ENCODE results near the gene MASP1. TPM values are rescaled to one million over a fixed set of nuclear protein-coding genes. Genes with fewer than 3 reads are reported as not detected.

Gene MASP1
- total RNA-seq, 6 experiments from 2014 or later: 84.6 to 146 (median 114) TPM

- Histone ChIP-seq H3K9me3 (no peaks in the 10 kb centered on the region), H3K27ac (peak overlapping the region; percentile 50 to 91 (median 89)), H3K27me3 (no peaks in the 10 kb centered on the region), H3K4me1 (peaks cover 0 to 52% (median 13%) of the 10 kb centered on the region in 4 donors), H3K4me3 (peak overlapping the region in 1 of 3 donors; percentile 5), H3K36me3 (peaks cover 0 to 45% (median 20%) of the 10 kb centered on the region in 4 donors)
- ATAC-seq (peak; percentile 84 to 87 (median 86)), DNase-seq (no peak)
- intact Hi-C loops (cut with DNase I): no loop called here
- 10% methylated on average over 4 of the region's 4 CpGs for WGBS (ENCODE audit: insufficient coverage, low coverage, low lambda C conversion rate, missing lambda C conversion rate)
- TF ChIP-seq POLR2A (IDR thresholded peaks at IDR 0.05): peak; percentile 67
- peak in 1 of 4 donors; percentile 3 for TF ChIP-seq CTCF (IDR thresholded peaks at IDR 0.05)
Observed at GRCh38 chr3:187264021-187264420, 27.5 kb downstream of the MASP1 start.

- TF ChIP-seq POLR2A (IDR thresholded peaks at IDR 0.05): no peak
- H3K27me3 ChIP-seq: no peaks in the 10 kb centered on the region
- DNase-seq (no peak), ATAC-seq (peak in 2 of 4 donors; percentile 15 to 43)
- H3K4me3 ChIP-seq: no peak overlapping the region
- peak overlapping the region; percentile 50 to 91 (median 89) for H3K27ac ChIP-seq
- peaks cover 0 to 45% (median 21%) of the 10 kb centered on the region in 4 donors for H3K36me3 ChIP-seq
- intact Hi-C loops (cut with DNase I): no loop called here
- H3K9me3 ChIP-seq: no peaks in the 10 kb centered on the region
- H3K4me1 ChIP-seq: peaks cover 0 to 50% (median 13%) of the 10 kb centered on the region in 4 donors
Observed at GRCh38 chr3:187263270-187263669, 28.3 kb downstream of the MASP1 start.

GRCh38 chr3:187262360-187262759 is 29.2 kb downstream of the MASP1 start:
- H3K4me1 ChIP-seq: peaks cover 0 to 41% (median 13%) of the 10 kb centered on the region in 4 donors
- no peak overlapping the region for H3K4me3 ChIP-seq
- H3K27ac ChIP-seq: peak overlapping the region in 2 of 3 donors; percentile 4 to 91
- peaks cover 0 to 48% (median 21%) of the 10 kb centered on the region in 4 donors for H3K36me3 ChIP-seq
- H3K9me3 ChIP-seq: no peaks in the 10 kb centered on the region
- DNase-seq (no peak), ATAC-seq (no peak)
- 100% methylated on average over 4 of the region's 6 CpGs for WGBS (ENCODE audit: insufficient coverage, low coverage, low lambda C conversion rate, missing lambda C conversion rate)
- intact Hi-C loops (cut with DNase I): no loop called here
- TF ChIP-seq CTCF (IDR thresholded peaks at IDR 0.05): no peak
- no peaks in the 10 kb centered on the region for H3K27me3 ChIP-seq

- no peak overlapping the region for H3K27ac ChIP-seq
- DNase-seq: no peak
- no peak for ATAC-seq
- peaks cover 2 to 56% (median 21%) of the 10 kb centered on the region in 4 donors for H3K36me3 ChIP-seq
- H3K27me3 ChIP-seq: no peaks in the 10 kb centered on the region
- H3K9me3 ChIP-seq: no peaks in the 10 kb centered on the region
- 46% methylated on average over 3 of the region's 3 CpGs for WGBS (ENCODE audit: insufficient coverage, low coverage, low lambda C conversion rate, missing lambda C conversion rate)
- TF ChIP-seq POLR2A (IDR thresholded peaks at IDR 0.05) (no peak), CTCF (IDR thresholded peaks at IDR 0.05) (no peak)
- no peak overlapping the region for H3K4me3 ChIP-seq
- intact Hi-C loops (cut with DNase I): no loop called here
- H3K4me1 ChIP-seq: peaks cover 0 to 35% (median 13%) of the 10 kb centered on the region in 4 donors
Observed at GRCh38 chr3:187261541-187261969, 30.0 kb downstream of the MASP1 start.

GRCh38 chr3:187259171-187259570 is 32.4 kb downstream of the MASP1 start:
- WGBS (ENCODE audit: insufficient coverage, low coverage, low lambda C conversion rate, missing lambda C conversion rate): 91% methylated on average over 2 of the region's 2 CpGs
- TF ChIP-seq POLR2A (IDR thresholded peaks at IDR 0.05) (no peak), CTCF (IDR thresholded peaks at IDR 0.05) (peak in 1 of 4 donors; percentile 18)
- intact Hi-C loops (cut with DNase I): no loop called here

More at GRCh38 chr3:187259171-187259570, 32.4 kb downstream of the MASP1 start:
- ATAC-seq: no peak
- H3K9me3 ChIP-seq: no peaks in the 10 kb centered on the region
- no peak overlapping the region for H3K4me3 ChIP-seq
- DNase-seq: no peak
- no peak overlapping the region for H3K27ac ChIP-seq
- H3K27me3 ChIP-seq: no peaks in the 10 kb centered on the region
- H3K36me3 ChIP-seq: peaks cover 7 to 79% (median 30%) of the 10 kb centered on the region in 4 donors
- H3K4me1 ChIP-seq: peaks cover 0 to 12% (median 4%) of the 10 kb centered on the region in 4 donors
